Omental fat pad (tissue), 4 donors: ENCODE data around the gene ARHGDIA. TPM values are rescaled to one million over a fixed set of nuclear protein-coding genes. Genes with fewer than 3 reads are reported as not detected.

ENCODE experiments used
- ATAC-seq: fragments of 150-250 bp; one replicate; pipeline ENCODE4 v1.9.1; 2016; ENCODE audit warnings: mild to moderate bottlenecking, moderate library complexity; ENCODE audit not compliant: low FRiP score
- DNase-seq: peaks from one replicate; pipeline ENCODE4 v3.0.0-alpha.2; 2019; ENCODE audit warnings: low spot score
- total RNA-seq, 4 donors: library from RNA; depleted of rRNA; stranded (reverse); fragments of >200 nt; gene quantifications; one replicate each; pipeline ENCODE4 v1.1.0, GENCODE V29; 2016
- TF ChIP-seq, protein P1 (sequence below), 3 donors: fragments of 450-650 bp; IDR thresholded peaks; one replicate each; pipeline ENCODE4 v1.5.1; 2016 to 2017; ENCODE audit warnings: antibody characterized with exemption in 3 of 3, mild to moderate bottlenecking in 3 of 3, moderate library complexity in 2 of 3

Gene ARHGDIA
- total RNA-seq, 4 donors from 2014 or later, result 125 to 250 (median 161) TPM

- peak; percentile 13 for ATAC-seq
- no peak for DNase-seq
- TF ChIP-seq, protein P1, sequence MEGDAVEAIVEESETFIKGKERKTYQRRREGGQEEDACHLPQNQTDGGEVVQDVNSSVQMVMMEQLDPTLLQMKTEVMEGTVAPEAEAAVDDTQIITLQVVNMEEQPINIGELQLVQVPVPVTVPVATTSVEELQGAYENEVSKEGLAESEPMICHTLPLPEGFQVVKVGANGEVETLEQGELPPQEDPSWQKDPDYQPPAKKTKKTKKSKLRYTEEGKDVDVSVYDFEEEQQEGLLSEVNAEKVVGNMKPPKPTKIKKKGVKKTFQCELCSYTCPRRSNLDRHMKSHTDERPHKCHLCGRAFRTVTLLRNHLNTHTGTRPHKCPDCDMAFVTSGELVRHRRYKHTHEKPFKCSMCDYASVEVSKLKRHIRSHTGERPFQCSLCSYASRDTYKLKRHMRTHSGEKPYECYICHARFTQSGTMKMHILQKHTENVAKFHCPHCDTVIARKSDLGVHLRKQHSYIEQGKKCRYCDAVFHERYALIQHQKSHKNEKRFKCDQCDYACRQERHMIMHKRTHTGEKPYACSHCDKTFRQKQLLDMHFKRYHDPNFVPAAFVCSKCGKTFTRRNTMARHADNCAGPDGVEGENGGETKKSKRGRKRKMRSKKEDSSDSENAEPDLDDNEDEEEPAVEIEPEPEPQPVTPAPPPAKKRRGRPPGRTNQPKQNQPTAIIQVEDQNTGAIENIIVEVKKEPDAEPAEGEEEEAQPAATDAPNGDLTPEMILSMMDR (IDR thresholded peaks at IDR 0.05), result no peak
Measured at GRCh38 chr17:81831957-81832607, 39.1 kb downstream of the ARHGDIA start.

DNA sequence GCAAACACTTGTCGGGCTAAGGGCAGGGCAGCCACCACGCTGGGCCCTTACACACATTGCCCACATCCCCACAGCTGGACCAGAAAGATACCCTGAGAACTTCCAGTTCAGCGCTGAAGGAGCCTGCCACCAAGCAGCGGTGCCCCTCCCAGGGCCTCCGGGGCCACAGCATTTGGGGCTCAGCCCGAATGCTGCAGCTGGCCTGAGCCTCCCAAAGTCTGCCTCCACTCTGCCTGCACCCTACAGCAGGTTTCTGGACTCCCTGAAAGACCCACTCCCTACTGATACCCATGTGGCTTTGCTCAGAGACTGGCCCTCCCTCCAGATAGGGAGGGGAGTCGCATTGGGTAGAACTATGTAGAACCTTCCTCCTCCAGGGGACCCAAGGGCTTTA is 39.6 kb downstream of the ARHGDIA start:
- no peak for ATAC-seq
- DNase-seq, result no peak
- TF ChIP-seq, protein P1 (IDR thresholded peaks at IDR 0.05), result no peak

DNA sequence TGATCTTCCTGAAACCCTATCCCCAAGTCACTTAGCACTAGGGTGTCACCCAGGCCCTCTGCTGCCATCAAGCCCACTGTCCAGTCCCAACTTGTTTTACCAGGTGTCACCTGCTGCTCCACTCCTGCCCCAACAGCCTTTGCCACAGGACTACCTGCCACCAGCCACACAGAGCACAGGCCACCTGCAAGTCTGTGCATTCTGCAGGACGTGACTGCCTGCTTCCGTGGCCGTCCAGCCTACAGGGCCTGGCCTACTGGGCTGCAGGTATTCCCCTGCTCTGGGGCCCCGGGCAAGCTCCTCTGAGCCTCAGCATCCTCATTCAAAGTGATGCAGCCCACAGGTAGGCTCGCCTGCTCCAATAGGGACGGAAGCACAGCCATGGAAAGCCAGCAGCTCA is 41.3 kb downstream of the ARHGDIA start:
- DNase-seq (no peak), ATAC-seq (no peak)
- TF ChIP-seq, protein P1 (IDR thresholded peaks at IDR 0.05), result no peak

- no peak for ATAC-seq
- no peak for DNase-seq
- TF ChIP-seq, protein P1 (IDR thresholded peaks at IDR 0.05), result no peak
Measured at GRCh38 chr17:81828656-81829055, 42.5 kb downstream of the ARHGDIA start.

DNA sequence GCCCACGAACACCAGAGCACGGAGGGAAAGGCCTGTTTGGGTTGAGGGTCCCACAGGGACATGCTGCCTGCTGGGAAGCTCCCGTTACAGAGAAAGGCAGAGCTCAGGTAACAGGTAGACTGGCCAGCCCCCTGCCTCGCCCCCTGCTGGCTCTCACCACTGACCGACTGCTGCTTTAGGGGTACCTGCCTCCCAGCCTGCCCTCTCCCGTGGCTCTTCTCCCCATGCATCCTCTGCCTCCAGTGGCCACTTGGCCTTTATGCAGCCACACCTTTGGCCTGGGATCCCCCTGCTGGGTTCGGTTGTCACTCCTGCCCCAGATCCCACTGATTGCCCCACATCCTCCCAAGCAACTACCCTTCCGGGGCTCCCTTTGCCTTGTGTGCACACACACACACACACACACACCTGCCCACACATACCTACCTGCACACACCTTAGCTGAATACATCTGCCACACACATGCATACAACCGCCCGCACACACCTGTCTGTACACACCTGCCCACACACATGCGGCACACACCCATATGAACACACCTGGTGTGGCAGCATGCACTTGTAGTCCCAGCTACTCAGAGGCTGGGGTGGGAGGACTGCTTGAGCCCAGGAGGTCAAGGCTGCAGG is 45.2 kb downstream of the ARHGDIA start:
- no peak for ATAC-seq
- TF ChIP-seq, protein P1 (IDR thresholded peaks at IDR 0.05), result no peak
- DNase-seq, result no peak

- DNase-seq (no peak), ATAC-seq (no peak)
- TF ChIP-seq, protein P1 (IDR thresholded peaks at IDR 0.05), result no peak
Measured at GRCh38 chr17:81824595-81824994, 46.5 kb downstream of the ARHGDIA start.
